KMS-11 (cell line): ENCODE measurements around the gene UPF3A.
"Not testable (repeated sequence)": the region's sequence is repeated elsewhere in the genome, so short reads cannot be mapped to it uniquely, and the experiment has no call there.

Experiments
- H2AFZ ChIP-seq: fragments of 200-600 bp; sonication (generic); 2 replicates; pipeline ENCODE4 v1.6.1; 2016; ENCODE audit warnings: antibody characterized with exemption, mixed run types, low read depth
- H3K27ac ChIP-seq: fragments of 200-600 bp; sonication (generic); 2 replicates; pipeline ENCODE4 v1.6.1; 2016; ENCODE audit warnings: mild to moderate bottlenecking, mixed run types
- H3K27me3 ChIP-seq: fragments of 200-600 bp; sonication (generic); 2 replicates; pipeline ENCODE4 v1.6.1; 2017; ENCODE audit warnings: mild to moderate bottlenecking, low read depth, mixed run types, moderate library complexity; ENCODE audit not compliant: insufficient read depth
- H3K36me3 ChIP-seq: fragments of 200-600 bp; sonication (generic); 2 replicates; pipeline ENCODE4 v1.6.1; 2017; ENCODE audit warnings: mild to moderate bottlenecking, mixed run types; ENCODE audit not compliant: insufficient read depth
- H3K4me1 ChIP-seq: fragments of 200-600 bp; sonication (generic); 2 replicates; pipeline ENCODE4 v1.6.1; 2016; ENCODE audit warnings: mild to moderate bottlenecking, low read depth, mixed run types; ENCODE audit not compliant: poor library complexity, severe bottlenecking
- H3K4me2 ChIP-seq: fragments of 200-600 bp; sonication (generic); 2 replicates; pipeline ENCODE4 v1.7.0; 2016; ENCODE audit warnings: mild to moderate bottlenecking, mixed run types
- H3K4me3 ChIP-seq: fragments of 200-600 bp; sonication (generic); IDR thresholded peaks from 2 replicates; pipeline ENCODE4 v1.6.1; 2017; ENCODE audit warnings: low read depth, low read length, mixed read lengths; ENCODE audit not compliant: insufficient read depth
- H3K79me2 ChIP-seq: fragments of 200-600 bp; sonication (generic); 2 replicates; pipeline ENCODE4 v1.6.1; 2016; ENCODE audit warnings: low read depth, mixed run types; ENCODE audit not compliant: insufficient read depth
- H3K9ac ChIP-seq: fragments of 200-600 bp; sonication (generic); 2 replicates; pipeline ENCODE4 v1.6.1; 2016; ENCODE audit warnings: mild to moderate bottlenecking, mixed run types
- H4K20me1 ChIP-seq: fragments of 200-600 bp; sonication (generic); 2 replicates; pipeline ENCODE4 v1.6.1; 2016; ENCODE audit warnings: mild to moderate bottlenecking, mixed run types; ENCODE audit not compliant: insufficient read depth
- CTCF ChIP-seq: fragments of 200-600 bp; sonication (generic); conservative IDR thresholded peaks from 2 replicates; pipeline ENCODE4 v1.6.1; 2017; ENCODE audit warnings: low read depth, mild to moderate bottlenecking, antibody characterized with exemption, low read length, moderate library complexity, mixed read lengths

Gene UPF3A

GRCh38 chr13:114328595-114328994 is 47.2 kb downstream of the UPF3A start:
- TF ChIP-seq CTCF: no peak
- no peak overlapping the region for H3K9ac ChIP-seq
- H3K4me1 ChIP-seq: peaks cover 19% of the 10 kb centered on the region
- H3K4me3 ChIP-seq: no peak overlapping the region
- no peaks in the 10 kb centered on the region for H3K79me2 ChIP-seq
- H3K36me3 ChIP-seq: peaks cover 6% of the 10 kb centered on the region; the same call in 1 of the 2 replicates
- H4K20me1 ChIP-seq: no peaks in the 10 kb centered on the region
- no peak overlapping the region for H2AFZ ChIP-seq
- H3K4me2 ChIP-seq: no peak overlapping the region
- no peak overlapping the region for H3K27ac ChIP-seq
- H3K27me3 ChIP-seq: no peaks in the 10 kb centered on the region

- H3K27me3 ChIP-seq: no peaks in the 10 kb centered on the region
- H3K36me3 ChIP-seq: no peaks in the 10 kb centered on the region
- H4K20me1 ChIP-seq: no peaks in the 10 kb centered on the region
- no peak overlapping the region for H3K27ac ChIP-seq
- peaks cover 34% of the 10 kb centered on the region for H3K4me1 ChIP-seq
- no peak overlapping the region for H3K4me2 ChIP-seq
- no peaks in the 10 kb centered on the region for H3K79me2 ChIP-seq
- no peak overlapping the region for H2AFZ ChIP-seq
- no peak overlapping the region for H3K4me3 ChIP-seq
- no peak overlapping the region for H3K9ac ChIP-seq
- no peak for TF ChIP-seq CTCF
These were observed 48.7 kb downstream of the UPF3A start for GRCh38 chr13:114330086-114330485.

GRCh38 chr13:114333881-114334280 is 52.5 kb downstream of the UPF3A start:
- H3K4me3 ChIP-seq, H3K36me3 ChIP-seq, H3K27me3 ChIP-seq, H4K20me1 ChIP-seq, H3K79me2 ChIP-seq: not testable (repeated sequence)
- H3K27ac ChIP-seq: peak overlapping the region; percentile 59
- peak overlapping the region; percentile 22; the same call in 1 of the 2 replicates for H3K9ac ChIP-seq
- peak overlapping the region; percentile 41; the same call in 1 of the 2 replicates for H2AFZ ChIP-seq
- peaks cover 55% of the 10 kb centered on the region for H3K4me1 ChIP-seq
- peak overlapping the region; percentile 75 for H3K4me2 ChIP-seq

- Histone ChIP-seq H3K4me2 (peak overlapping the region; percentile 75), H3K36me3 (no peaks in the 10 kb centered on the region), H2AFZ (peak overlapping the region; percentile 41; the same call in 1 of the 2 replicates), H3K9ac (peak overlapping the region; percentile 22; the same call in 1 of the 2 replicates), H4K20me1 (no peaks in the 10 kb centered on the region), H3K27me3 (no peaks in the 10 kb centered on the region), H3K27ac (peak overlapping the region; percentile 59), H3K4me3 (no peak overlapping the region), H3K79me2 (no peaks in the 10 kb centered on the region), H3K4me1 (peaks cover 61% of the 10 kb centered on the region)
- no peak for TF ChIP-seq CTCF
These were observed 53.1 kb downstream of the UPF3A start for GRCh38 chr13:114334305-114335053.

GRCh38 chr13:114336457-114336856 is 55.1 kb downstream of the UPF3A start:
- not testable (repeated sequence) for H3K27ac ChIP-seq, H3K79me2 ChIP-seq, H3K27me3 ChIP-seq, H3K4me2 ChIP-seq, H3K9ac ChIP-seq, H3K4me3 ChIP-seq, H3K36me3 ChIP-seq, H2AFZ ChIP-seq, H4K20me1 ChIP-seq
- peaks cover 81% of the 10 kb centered on the region for H3K4me1 ChIP-seq
